HepG2 (cell line): ENCODE measurements around the gene MAPK11. TPM values are rescaled to one million over a fixed set of nuclear protein-coding genes. Genes with fewer than 3 reads are reported as not detected.

ENCODE experiments used
- ARID2 ChIP-seq: sonication (generic); formaldehyde crosslinking; IDR thresholded peaks from 2 replicates; pipeline ENCODE4 v1.8.1; 2022; ENCODE audit warnings: mild to moderate bottlenecking, missing genetic modification reagents, borderline replicate concordance
- ESRRA ChIP-seq: sonication (generic); formaldehyde crosslinking; IDR thresholded peaks from 2 replicates; pipeline ENCODE4 v1.5.1; 2020; ENCODE audit warnings: mild to moderate bottlenecking, low read depth, missing genetic modification reagents
- ETV5 ChIP-seq: IDR thresholded peaks from 2 replicates; pipeline ENCODE4 v1.6.1; 2018; ENCODE audit warnings: missing biosample characterization, missing genetic modification reagents, inconsistent platforms, borderline replicate concordance
- GLI4 ChIP-seq: sonication (generic); formaldehyde crosslinking; IDR thresholded peaks from 2 replicates; pipeline ENCODE4 v1.5.1; 2020; ENCODE audit warnings: missing genetic modification reagents, mild to moderate bottlenecking, moderate library complexity, borderline replicate concordance
- HNF4A ChIP-seq: sonication (generic); formaldehyde crosslinking; IDR thresholded peaks from 2 replicates; pipeline ENCODE4 v1.4.0; 2020; ENCODE audit warnings: missing genetic modification reagents
- HNRNPH1 ChIP-seq: fragments of 200-400 bp; formaldehyde crosslinking; optimal IDR thresholded peaks from 2 replicates; pipeline ENCODE3; 2017; ENCODE audit warnings: mild to moderate bottlenecking, low read depth, low read length
- MZF1 ChIP-seq: sonication (generic); formaldehyde crosslinking; IDR thresholded peaks from 2 replicates; pipeline ENCODE4 v1.8.1; 2023; ENCODE audit warnings: mild to moderate bottlenecking, missing genetic modification reagents, borderline replicate concordance
- NR1H2 ChIP-seq: sonication (generic); formaldehyde crosslinking; IDR thresholded peaks from 2 replicates; pipeline ENCODE4 v1.8.1; 2022; ENCODE audit warnings: low read depth, missing genetic modification reagents, borderline replicate concordance
- NR2F6 ChIP-seq, 2 experiments: IDR thresholded peaks; 2 replicates each; pipeline ENCODE4 v1.6.1; 2016; ENCODE audit warnings: antibody characterized with exemption in 1 of 2, mild to moderate bottlenecking in 1 of 2
- RNF2 ChIP-seq: fragments of 450-650 bp; conservative IDR thresholded peaks from 2 replicates; pipeline ENCODE4 v1.6.1; 2016; ENCODE audit warnings: low read depth
- SAP130 ChIP-seq: IDR thresholded peaks from 2 replicates; pipeline ENCODE4 v1.6.1; 2016; ENCODE audit warnings: low read depth
- STAG1 ChIP-seq: sonication (generic); formaldehyde crosslinking; IDR thresholded peaks from 2 replicates; pipeline ENCODE4 v1.4.0; 2020; ENCODE audit warnings: missing genetic modification reagents
- TFDP1 ChIP-seq: IDR thresholded peaks from 2 replicates; pipeline ENCODE4 v1.6.1; 2016; ENCODE audit warnings: missing compliant biosample characterization, missing genetic modification reagents, borderline replicate concordance
- TSC22D2 ChIP-seq: sonication (generic); formaldehyde crosslinking; IDR thresholded peaks from 2 replicates; pipeline ENCODE4 v1.5.1; 2020; ENCODE audit warnings: missing genetic modification reagents, mild to moderate bottlenecking, borderline replicate concordance
- ZNF431 ChIP-seq: sonication (generic); formaldehyde crosslinking; IDR thresholded peaks from 2 replicates; pipeline ENCODE4 v1.9.0; 2022; ENCODE audit warnings: missing genetic modification reagents, low read depth, mild to moderate bottlenecking, borderline replicate concordance
- ZNF552 ChIP-seq: sonication (generic); formaldehyde crosslinking; IDR thresholded peaks from 2 replicates; pipeline ENCODE4 v1.9.0; 2022; ENCODE audit warnings: missing genetic modification reagents, mild to moderate bottlenecking, borderline replicate concordance
- ZNF558 ChIP-seq: sonication (generic); formaldehyde crosslinking; IDR thresholded peaks from 2 replicates; pipeline ENCODE4 v1.9.0; 2022; ENCODE audit warnings: mild to moderate bottlenecking, missing genetic modification reagents, borderline replicate concordance
- ZNF619 ChIP-seq: sonication (generic); formaldehyde crosslinking; IDR thresholded peaks from 2 replicates; pipeline ENCODE4 v1.4.0; 2020; ENCODE audit warnings: mild to moderate bottlenecking, missing genetic modification reagents
- polyA plus RNA-seq, 8 experiments: library from polyadenylated mRNA; depleted of rRNA in 3 of 8; stranded (reverse) in 7 of 8; unstranded in 1 of 8; fragments of >200 nt; fragmentation: Illumina TruSeq in 4 of 8; extraction: Trizol in 4 of 8; gene quantifications; 2 replicates each; pipeline versions ENCODE4 v1.2.1 to v1.2.3, GENCODE V29; 2011 to 2016; ENCODE audit warnings: low read depth in 4 of 8, missing spikeins in 1 of 8, mixed read lengths in 1 of 8; ENCODE audit not compliant: insufficient read depth in 1 of 8
- total RNA-seq, 5 experiments: library from RNA; depleted of rRNA; stranded (reverse); fragments of >200 nt; fragmentation: Illumina TruSeq; extraction: Trizol; gene quantifications; 2 replicates each; pipeline ENCODE4 v1.2.3, GENCODE V29; 2016; ENCODE audit warnings: low read depth in 1 of 5
- TF ChIP-seq, protein P1 (sequence below): sonication (generic); formaldehyde crosslinking; conservative IDR thresholded peaks from 2 replicates; pipeline ENCODE4 v1.5.0; 2020; ENCODE audit warnings: missing genetic modification reagents
- TF ChIP-seq, protein P2 (sequence below): sonication (generic); formaldehyde crosslinking; IDR thresholded peaks from 2 replicates; pipeline ENCODE4 v1.9.0; 2022; ENCODE audit warnings: missing genetic modification reagents, mild to moderate bottlenecking, borderline replicate concordance
- TF ChIP-seq, protein P3 (sequence below): sonication (generic); formaldehyde crosslinking; IDR thresholded peaks from 2 replicates; pipeline ENCODE4 v1.8.1; 2023; ENCODE audit warnings: mild to moderate bottlenecking, moderate library complexity, missing genetic modification reagents
- TF ChIP-seq, protein P4 (sequence below): sonication (generic); formaldehyde crosslinking; IDR thresholded peaks from 2 replicates; pipeline ENCODE4 v1.4.0; 2020; ENCODE audit warnings: missing genetic modification reagents; ENCODE audit errors: not compliant biosample characterization

Gene MAPK11
- total and polyA plus RNA-seq, 2 of the 13 experiments (the other 11 are each of a cell fraction or from before 2014, with no cell fraction given) = 0.15 to 0.17 TPM

DNA sequence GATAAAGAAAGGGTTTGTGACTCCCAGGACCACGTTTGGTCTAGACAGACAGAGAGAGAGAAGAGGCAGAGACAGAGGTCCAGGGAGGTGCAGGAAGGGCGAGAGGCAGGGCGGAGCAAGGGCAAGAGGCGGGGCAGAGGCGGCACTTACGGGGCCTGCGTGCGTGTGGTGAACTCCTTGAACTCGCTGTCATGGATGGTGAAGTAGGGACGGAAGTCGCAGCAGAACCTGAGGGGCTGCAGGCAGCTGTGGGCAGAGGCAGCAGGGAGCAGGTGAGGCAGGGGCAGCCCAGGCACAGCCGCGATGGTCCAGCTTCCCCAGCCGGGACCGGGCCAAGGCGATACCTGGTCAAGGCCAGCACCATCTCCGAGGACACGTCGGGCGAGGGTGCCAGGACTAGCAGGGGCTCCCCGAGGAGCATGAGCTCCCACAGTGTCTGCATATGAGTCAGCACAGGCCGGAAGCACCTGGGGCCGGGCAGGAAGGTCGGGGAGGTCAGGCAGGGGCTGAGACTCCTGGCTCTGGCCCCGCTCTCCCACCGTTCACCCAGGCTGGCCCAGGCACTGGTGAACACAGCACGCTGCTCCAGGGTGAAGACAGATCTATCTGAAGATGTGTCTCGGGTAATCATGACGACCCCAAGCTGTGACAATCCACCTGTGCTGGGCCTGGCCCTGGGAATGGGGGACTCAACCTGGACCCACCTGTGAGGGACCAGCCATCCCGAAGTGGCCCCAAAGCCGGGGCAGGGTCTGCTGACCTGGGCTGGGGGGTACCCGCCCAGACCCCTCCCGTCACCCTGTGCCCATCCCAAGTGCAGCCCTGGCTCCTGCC, 44.5 kb upstream of the MAPK11 start (continued):
- no peak for TF ChIP-seq TSC22D2 (CRISPR knock-in tag)
- TF ChIP-seq, protein P1, sequence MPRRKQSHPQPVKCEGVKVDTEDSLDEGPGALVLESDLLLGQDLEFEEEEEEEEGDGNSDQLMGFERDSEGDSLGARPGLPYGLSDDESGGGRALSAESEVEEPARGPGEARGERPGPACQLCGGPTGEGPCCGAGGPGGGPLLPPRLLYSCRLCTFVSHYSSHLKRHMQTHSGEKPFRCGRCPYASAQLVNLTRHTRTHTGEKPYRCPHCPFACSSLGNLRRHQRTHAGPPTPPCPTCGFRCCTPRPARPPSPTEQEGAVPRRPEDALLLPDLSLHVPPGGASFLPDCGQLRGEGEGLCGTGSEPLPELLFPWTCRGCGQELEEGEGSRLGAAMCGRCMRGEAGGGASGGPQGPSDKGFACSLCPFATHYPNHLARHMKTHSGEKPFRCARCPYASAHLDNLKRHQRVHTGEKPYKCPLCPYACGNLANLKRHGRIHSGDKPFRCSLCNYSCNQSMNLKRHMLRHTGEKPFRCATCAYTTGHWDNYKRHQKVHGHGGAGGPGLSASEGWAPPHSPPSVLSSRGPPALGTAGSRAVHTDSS = no peak
- TF ChIP-seq RNF2 = no peak
- TF ChIP-seq ETV5 (CRISPR knock-in tag) = peak; percentile 92
- TF ChIP-seq SAP130 (CRISPR knock-in tag) = peak; percentile 39; the same call in 1 of the 2 replicates
- no peak for TF ChIP-seq ZNF431 (CRISPR knock-in tag)
- no peak for TF ChIP-seq ARID2 (CRISPR knock-in tag)
- TF ChIP-seq, protein P2, sequence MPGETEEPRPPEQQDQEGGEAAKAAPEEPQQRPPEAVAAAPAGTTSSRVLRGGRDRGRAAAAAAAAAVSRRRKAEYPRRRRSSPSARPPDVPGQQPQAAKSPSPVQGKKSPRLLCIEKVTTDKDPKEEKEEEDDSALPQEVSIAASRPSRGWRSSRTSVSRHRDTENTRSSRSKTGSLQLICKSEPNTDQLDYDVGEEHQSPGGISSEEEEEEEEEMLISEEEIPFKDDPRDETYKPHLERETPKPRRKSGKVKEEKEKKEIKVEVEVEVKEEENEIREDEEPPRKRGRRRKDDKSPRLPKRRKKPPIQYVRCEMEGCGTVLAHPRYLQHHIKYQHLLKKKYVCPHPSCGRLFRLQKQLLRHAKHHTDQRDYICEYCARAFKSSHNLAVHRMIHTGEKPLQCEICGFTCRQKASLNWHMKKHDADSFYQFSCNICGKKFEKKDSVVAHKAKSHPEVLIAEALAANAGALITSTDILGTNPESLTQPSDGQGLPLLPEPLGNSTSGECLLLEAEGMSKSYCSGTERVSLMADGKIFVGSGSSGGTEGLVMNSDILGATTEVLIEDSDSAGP (CRISPR knock-in tag) = peak; percentile 4; the same call in 1 of the 2 replicates
- no peak for TF ChIP-seq ZNF619 (CRISPR knock-in tag)
- TF ChIP-seq ESRRA (CRISPR knock-in tag) = peak; percentile 52; the same call in 1 of the 2 replicates
- 0 out of 2 replicates have a peak, but pooled peaks have one; percentile 20 for TF ChIP-seq MZF1 (CRISPR knock-in tag)
- TF ChIP-seq TFDP1 (CRISPR knock-in tag) = 0 out of 2 replicates have a peak, but pooled peaks have one; percentile 17
- no peak for TF ChIP-seq GLI4 (CRISPR knock-in tag)
- no peak for TF ChIP-seq ZNF558 (CRISPR knock-in tag)
- no peak; the same call in 1 of the 2 replicates for TF ChIP-seq NR2F6 (IDR thresholded peaks at IDR 0.05)
- peak; percentile 88 for TF ChIP-seq NR2F6 (CRISPR knock-in tag; IDR thresholded peaks at IDR 0.05)
- no peak for TF ChIP-seq ZNF552
- TF ChIP-seq NR1H2 = peak; percentile 31; the same call in 1 of the 2 replicates
- TF ChIP-seq, protein P3, sequence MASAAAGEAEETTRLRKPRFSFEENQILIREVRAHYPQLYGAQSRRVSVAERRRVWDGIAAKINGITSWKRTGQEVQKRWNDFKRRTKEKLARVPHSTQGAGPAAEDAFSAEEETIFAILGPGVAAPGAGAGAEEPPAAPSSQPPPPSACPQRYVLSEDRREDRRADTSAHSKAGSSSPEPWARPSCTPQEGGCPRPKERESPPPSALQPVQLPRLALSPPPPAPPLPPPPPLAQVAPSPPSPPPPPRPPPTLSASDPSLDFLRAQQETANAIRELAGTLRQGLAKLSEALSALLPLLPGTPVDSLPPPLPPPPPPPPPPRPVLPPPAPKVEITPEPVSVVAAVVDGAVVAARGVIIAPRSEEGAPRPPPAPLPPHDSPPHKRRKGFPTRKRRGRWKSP (CRISPR knock-in tag) = 0 out of 2 replicates have a peak, but pooled peaks have one; percentile 35
- TF ChIP-seq STAG1 (CRISPR knock-in tag) = no peak
- TF ChIP-seq HNF4A (CRISPR knock-in tag) = no peak
- TF ChIP-seq, protein P4, sequence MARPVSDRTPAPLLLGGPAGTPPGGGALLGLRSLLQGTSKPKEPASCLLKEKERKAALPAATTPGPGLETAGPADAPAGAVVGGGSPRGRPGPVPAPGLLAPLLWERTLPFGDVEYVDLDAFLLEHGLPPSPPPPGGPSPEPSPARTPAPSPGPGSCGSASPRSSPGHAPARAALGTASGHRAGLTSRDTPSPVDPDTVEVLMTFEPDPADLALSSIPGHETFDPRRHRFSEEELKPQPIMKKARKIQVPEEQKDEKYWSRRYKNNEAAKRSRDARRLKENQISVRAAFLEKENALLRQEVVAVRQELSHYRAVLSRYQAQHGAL = no peak
- TF ChIP-seq HNRNPH1 = no peak
